Heart left ventricle (tissue), 13 donors: ENCODE results near the gene RNF225.
"Not testable (repeated sequence)": the region's sequence is repeated elsewhere in the genome, so short reads cannot be mapped to it uniquely, and the experiment has no call there.

Experiments used
- POLR2A ChIP-seq, 2 donors: fragments of 450-650 bp; IDR thresholded peaks; one replicate each; pipeline ENCODE4 v1.6.1; 2017; ENCODE audit warnings: antibody characterized with exemption in 2 of 2, mild to moderate bottlenecking in 2 of 2, moderate library complexity in 2 of 2
- TF ChIP-seq, protein P1 (sequence below), 12 donors: fragments of 200-600 bp; sonication (generic) in 4 of 12; IDR thresholded peaks; one replicate each; pipeline versions ENCODE4 v1.5.0 to v1.8.0; 2018 to 2022; ENCODE audit warnings: antibody characterized with exemption in 12 of 12, mild to moderate bottlenecking in 5 of 12
- donor health status: ischemic (EF 13 %, LVEDD 7.1; RV severe dilation, severe dysfunction).
- donor health status: DM: no; HTN: yes; CAD: no.
- donor health status: DM: no; HTN: no; CAD: no.
- donor health status: ischemic (EF 25% LVEDD 6.9; RV normal size, moderate dysfunction).
- donor health status: ischemic (EF 25% LVEDD 5.7; RV mildly dilated, moderate dysfunction).
- donor health status: ischemic (EF 35%, LVEDD 5.7; RV mildly dilated, moderate dysfunction).
- donor health status: nonischemic (EF 11% LVEDD 7.7; RV severe dilation, severe dysfunction).
- donor health status: DM: yes; HTN: yes; CAD: no.
- donor health status: PGD.
- donor health status: ischemic (EF 29% LVEDD 5.4; RV normal size, mild dysfunction).
- donor health status: nonischemic (EF 23%, LVEDD 6.1; RV moderate dilation, normal function).

GRCh38 chr19:58442986-58443385 is 47.5 kb downstream of the RNF225 start:
- TF ChIP-seq, protein P1, sequence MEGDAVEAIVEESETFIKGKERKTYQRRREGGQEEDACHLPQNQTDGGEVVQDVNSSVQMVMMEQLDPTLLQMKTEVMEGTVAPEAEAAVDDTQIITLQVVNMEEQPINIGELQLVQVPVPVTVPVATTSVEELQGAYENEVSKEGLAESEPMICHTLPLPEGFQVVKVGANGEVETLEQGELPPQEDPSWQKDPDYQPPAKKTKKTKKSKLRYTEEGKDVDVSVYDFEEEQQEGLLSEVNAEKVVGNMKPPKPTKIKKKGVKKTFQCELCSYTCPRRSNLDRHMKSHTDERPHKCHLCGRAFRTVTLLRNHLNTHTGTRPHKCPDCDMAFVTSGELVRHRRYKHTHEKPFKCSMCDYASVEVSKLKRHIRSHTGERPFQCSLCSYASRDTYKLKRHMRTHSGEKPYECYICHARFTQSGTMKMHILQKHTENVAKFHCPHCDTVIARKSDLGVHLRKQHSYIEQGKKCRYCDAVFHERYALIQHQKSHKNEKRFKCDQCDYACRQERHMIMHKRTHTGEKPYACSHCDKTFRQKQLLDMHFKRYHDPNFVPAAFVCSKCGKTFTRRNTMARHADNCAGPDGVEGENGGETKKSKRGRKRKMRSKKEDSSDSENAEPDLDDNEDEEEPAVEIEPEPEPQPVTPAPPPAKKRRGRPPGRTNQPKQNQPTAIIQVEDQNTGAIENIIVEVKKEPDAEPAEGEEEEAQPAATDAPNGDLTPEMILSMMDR (IDR thresholded peaks at IDR 0.05) = not testable (repeated sequence)
- not testable (repeated sequence) for TF ChIP-seq POLR2A (IDR thresholded peaks at IDR 0.05)
